ENCODE measurements around the gene NR1H2. TPM values are rescaled to one million over a fixed set of nuclear protein-coding genes. Genes with fewer than 3 reads are reported as not detected.

The NR1H2 gene
- total and polyA plus RNA-seq, 10 of the 15 experiments (the other 5 are each of a cell fraction or from before 2014, with no cell fraction given), result 0.05 to 54.2 (median 35.1) TPM

GRCh38 chr19:50422397-50423278, 46.4 kb downstream of the NR1H2 start:
- CTCF ChIA-PET, result interaction anchor here (1.1 kb wide), 1 partner anchor 9 kb away, joined by 3 read pairs; no protein-coding TSS in a partner anchor
- Histone ChIP-seq H3K36me3 (ENCODE audit: control insufficient read depth in 2 of 2, insufficient read depth in 2 of 2, low read length in 1 of 2) (peaks cover 9 to 10% of the 10 kb centered on the region in 2 experiments; a peak in 3 of 4 replicates), H3K27me3 (replicated peaks in 1 of 2; ENCODE audit: control insufficient read depth in 2 of 2, insufficient read depth in 2 of 2, low read length in 1 of 2) (no peaks in the 10 kb centered on the region), H3K4me1 (ENCODE audit: control insufficient read depth, insufficient read depth, low read length) (peaks cover 25% of the 10 kb centered on the region), H3K9ac (ENCODE audit: control insufficient read depth, insufficient read depth, low read length) (peak overlapping the region; percentile 64), H3K4me3 (peak overlapping the region; percentile 78), H3K9me3 (replicated peaks; ENCODE audit: control insufficient read depth, insufficient read depth, low read length) (no peaks in the 10 kb centered on the region), H3K27ac (ENCODE audit: control insufficient read depth, insufficient read depth) (peak overlapping the region; percentile 57), H4K20me1 (ENCODE audit: control insufficient read depth, insufficient read depth) (peaks cover 4% of the 10 kb centered on the region), H2AFZ (ENCODE audit: control insufficient read depth, low read depth, low read length) (no peak overlapping the region), H3K79me2 (ENCODE audit: control insufficient read depth, insufficient read depth, low read length) (peaks cover 33% of the 10 kb centered on the region), H3K4me2 (ENCODE audit: control insufficient read depth, insufficient read depth) (peak overlapping the region; percentile 73)
- RAD21 ChIA-PET (ENCODE audit: unreplicated experiment), result interaction anchor here (0.9 to 1.4 kb wide), 3 partner anchors 19 to 65 kb away, joined by 3 read pairs; no protein-coding TSS in a partner anchor
- ATAC-seq (peak; percentile 20), FAIRE-seq (no peak), DNase-seq (ENCODE audit: low read depth, low spot score) (no peak)
- SMC1A ChIA-PET (ENCODE audit: uncharacterized antibody, unreplicated experiment), result interaction anchor here (1.0 kb wide), 1 partner anchor 8 kb away, joined by 3 read pairs; no protein-coding TSS in a partner anchor
- TF ChIP-seq BHLHE40 (IDR thresholded peaks at IDR 0.05; ENCODE audit: borderline replicate concordance in 1 of 2, low read depth in 2 of 2, low read length in 1 of 2), result peak in 1 of 2 experiments; percentile 5; a peak in 1 of 4 replicates
- 0 out of 4 replicates have a peak, but pooled peaks of 1 of the 2 experiments have one; percentile 27 for TF ChIP-seq EP300 (IDR thresholded peaks at IDR 0.05; ENCODE audit: borderline replicate concordance in 1 of 2, control insufficient read depth in 1 of 2, low read depth in 2 of 2, low read length in 2 of 2)
- TF ChIP-seq NR2F1 (conservative IDR thresholded peaks at IDR 0.05), result 0 out of 2 replicates have a peak, but pooled peaks have one; percentile 19
- TF ChIP-seq BRCA1 (IDR thresholded peaks at IDR 0.05; ENCODE audit: low read depth, low read length), result no peak
- peak; percentile 90; the same call in 2 of the 3 replicates for TF ChIP-seq POU2F2 (IDR thresholded peaks at IDR 0.05; ENCODE audit: borderline replicate concordance, low read depth, low read length)
- TF ChIP-seq ESRRA (IDR thresholded peaks at IDR 0.05; ENCODE audit: low read length), result peak; percentile 77; the same call in 1 of the 2 replicates
- 0 out of 2 replicates have a peak, but pooled peaks have one; percentile 33 for TF ChIP-seq CHD2 (IDR thresholded peaks at IDR 0.05; ENCODE audit: borderline replicate concordance, low read depth, low read length)
- TF ChIP-seq SMARCA5 (IDR thresholded peaks at IDR 0.05), result peak; percentile 28; the same call in 1 of the 2 replicates
- no peak for TF ChIP-seq FOXM1 (IDR thresholded peaks at IDR 0.05; ENCODE audit: low read depth, low read length)
- no peak for TF ChIP-seq CBX5 (IDR thresholded peaks at IDR 0.05; ENCODE audit: low read depth)
- in situ Hi-C loops (cut with MboI), result no loop called here
- POLR2A ChIA-PET, result no interaction called here
- WGBS (ENCODE audit: insufficient coverage, insufficient replicate concordance, low lambda C conversion rate, missing lambda C conversion rate), result 46% methylated on average over 17 of the region's 18 CpGs
- intact Hi-C loops (cut with micrococcal nuclease; ENCODE audit: unreplicated experiment), result no loop called here
- BruUV-seq (replicated peaks), result no TSS peak

Measured in GM12878 (cell line).